GM23338 (cell line): ENCODE results near the gene BCL10. TPM values are rescaled to one million over a fixed set of nuclear protein-coding genes. Genes with fewer than 3 reads are reported as not detected.

Source experiments
- ATAC-seq: fragments of 200-7000 bp; cut with Tn5 transposase; 3 replicates; pipeline ENCODE4 v1.9.1; 2020
- DNase-seq: peaks from one replicate; pipeline ENCODE4 v3.0.0-alpha.2; 2015; ENCODE audit warnings: low spot score
- H2AFZ ChIP-seq: fragments of 200-600 bp; sonication (generic); 2 replicates; pipeline ENCODE4 v1.8.0; 2016; ENCODE audit warnings: antibody characterized with exemption, mild to moderate bottlenecking, moderate library complexity
- H3F3A ChIP-seq: fragments of 200-600 bp; sonication (generic); replicated peaks from 2 replicates; pipeline ENCODE4 v1.8.0; 2017; ENCODE audit warnings: antibody characterized with exemption, mixed run types, low read depth
- H3K27ac ChIP-seq: fragments of 200-600 bp; sonication (generic); 2 replicates; pipeline ENCODE4 v1.6.1; 2016; ENCODE audit warnings: low read depth
- H3K27me3 ChIP-seq: fragments of 200-600 bp; sonication (generic); 2 replicates; pipeline ENCODE4 v1.8.0; 2016; ENCODE audit warnings: mild to moderate bottlenecking, mixed run types, moderate library complexity; ENCODE audit not compliant: insufficient read depth
- H3K36me3 ChIP-seq: fragments of 200-600 bp; sonication (generic); 2 replicates; pipeline ENCODE4 v1.8.0; 2016; ENCODE audit warnings: mild to moderate bottlenecking; ENCODE audit not compliant: insufficient read depth
- H3K4me1 ChIP-seq: fragments of 200-600 bp; sonication (generic); 2 replicates; pipeline ENCODE4 v1.8.0; 2016; ENCODE audit warnings: mild to moderate bottlenecking, moderate library complexity; ENCODE audit not compliant: insufficient read depth
- H3K4me2 ChIP-seq: fragments of 200-600 bp; sonication (generic); 2 replicates; pipeline ENCODE4 v1.7.1; 2017; ENCODE audit warnings: mixed run types
- H3K4me3 ChIP-seq: fragments of 200-600 bp; sonication (generic); 2 replicates; pipeline ENCODE4 v1.6.1; 2016; ENCODE audit warnings: mixed run types
- H3K79me2 ChIP-seq: fragments of 200-600 bp; sonication (generic); replicated peaks from 2 replicates; pipeline ENCODE4 v1.8.0; 2017; ENCODE audit warnings: mild to moderate bottlenecking; ENCODE audit not compliant: insufficient read depth
- H3K9me2 ChIP-seq: fragments of 200-600 bp; sonication (generic); 2 replicates; pipeline ENCODE4 v1.8.0; 2017; ENCODE audit not compliant: insufficient read depth
- H4K20me1 ChIP-seq: fragments of 200-600 bp; sonication (generic); replicated peaks from 2 replicates; pipeline ENCODE4 v1.8.0; 2017; ENCODE audit warnings: mild to moderate bottlenecking; ENCODE audit not compliant: insufficient read depth
- H3K27ac Mint-ChIP-seq: 2 replicates; pipeline ENCODE4 v1.8.0; 2020; ENCODE audit warnings: inconsistent platforms, mild to moderate bottlenecking, moderate library complexity, mixed read lengths
- H3K27me3 Mint-ChIP-seq: 3 replicates; pipeline ENCODE4 v1.8.0; 2022; ENCODE audit warnings: low read depth, mild to moderate bottlenecking, moderate library complexity, mixed read lengths, inconsistent platforms; ENCODE audit not compliant: insufficient read depth, poor library complexity
- H3K36me3 Mint-ChIP-seq: 3 replicates; pipeline ENCODE4 v1.8.0; 2021; ENCODE audit warnings: low read depth, mild to moderate bottlenecking, inconsistent platforms, moderate library complexity, mixed read lengths
- H3K4me1 Mint-ChIP-seq: 3 replicates; pipeline ENCODE4 v1.8.0; 2020; ENCODE audit warnings: mild to moderate bottlenecking, inconsistent platforms, mixed read lengths
- H3K4me3 Mint-ChIP-seq: 3 replicates; pipeline ENCODE4 v1.8.0; 2021; ENCODE audit warnings: moderate library complexity, mild to moderate bottlenecking, inconsistent platforms, mixed read lengths
- H3K9me3 Mint-ChIP-seq: 3 replicates; pipeline ENCODE4 v1.8.0; 2020; ENCODE audit warnings: moderate library complexity, mild to moderate bottlenecking, inconsistent platforms, mixed read lengths
- CREB1 ChIP-seq: fragments of 250-450 bp; sonication (Bioruptor Pico); IDR thresholded peaks from 2 replicates; pipeline ENCODE4 v1.5.0; 2020; ENCODE audit warnings: low read depth, mild to moderate bottlenecking, moderate library complexity
- EZH2phosphoT487 ChIP-seq: fragments of 200-600 bp; sonication (generic); IDR thresholded peaks from one replicate; pipeline ENCODE4 v1.8.1; 2018; ENCODE audit warnings: antibody characterized with exemption; ENCODE audit not compliant: unreplicated experiment
- POLR2AphosphoS5 ChIP-seq: IDR thresholded peaks from 2 replicates; pipeline ENCODE4 v1.6.1; 2016; ENCODE audit warnings: antibody characterized with exemption, low read depth
- REST ChIP-seq: IDR thresholded peaks from one replicate; pipeline ENCODE4 v1.6.1; 2018; ENCODE audit warnings: antibody characterized with exemption; ENCODE audit not compliant: unreplicated experiment
- ZNF114 ChIP-seq: fragments of 250-450 bp; sonication (Bioruptor Pico); IDR thresholded peaks from 2 replicates; pipeline ENCODE4 v1.5.0; 2020; ENCODE audit warnings: mild to moderate bottlenecking, moderate library complexity
- polyA plus RNA-seq: library from polyadenylated mRNA; unstranded; fragments of >200 nt; fragmentation: Nextera tagmentation; extraction: Ambion mirVana; gene quantifications from 2 replicates; pipeline ENCODE4 v1.2.1, GENCODE V29; 2016
- total RNA-seq: library from RNA; depleted of rRNA; stranded (reverse); fragments of >200 nt; shearing (Covaris generic); gene quantifications from 2 replicates; pipeline ENCODE4 v1.2.3, GENCODE V29; 2014
- TF ChIP-seq, protein P1 (sequence below), 2 experiments: fragments of 200-600 bp in 1 of 2; sonication (generic) in 1 of 2; conservative IDR thresholded peaks; 2 replicates each; pipeline versions ENCODE4 v1.5.1 to v1.6.1; 2016 to 2017; ENCODE audit warnings: antibody characterized with exemption in 2 of 2, low read depth in 2 of 2, mild to moderate bottlenecking in 2 of 2, moderate library complexity in 1 of 2

Gene BCL10
- total and polyA plus RNA-seq, 2 experiments from 2014 or later, result 23.1 to 33.7 TPM

GRCh38 chr1:85280636-85281035, 4.2 kb upstream of the BCL10 start:
- H3K9me3 Mint-ChIP-seq, result peaks cover 11% of the 10 kb centered on the region
- H3F3A ChIP-seq, result 0 out of 2 replicates have a peak, but pooled peaks cover 3% of the 10 kb centered on the region
- peaks cover 40% of the 10 kb centered on the region for H3K4me1 Mint-ChIP-seq
- peaks cover 3% of the 10 kb centered on the region for H3K79me2 ChIP-seq
- ATAC-seq, result no peak
- H3K4me3 Mint-ChIP-seq, result no peak overlapping the region
- no peak overlapping the region for H3K4me2 ChIP-seq
- no peak for DNase-seq
- 0 out of 2 replicates have a peak, but pooled peaks cover 5% of the 10 kb centered on the region for H3K9me2 ChIP-seq
- H3K27ac Mint-ChIP-seq, result no peak overlapping the region
- H3K27me3 ChIP-seq, result no peaks in the 10 kb centered on the region
- H2AFZ ChIP-seq, result no peak overlapping the region
- H3K27ac ChIP-seq, result no peak overlapping the region
- H3K36me3 ChIP-seq, result no peaks in the 10 kb centered on the region
- H3K36me3 Mint-ChIP-seq, result no peaks in the 10 kb centered on the region; the same call in 2 of the 3 replicates
- peaks cover 14% of the 10 kb centered on the region for H3K27me3 Mint-ChIP-seq
- peaks cover 13% of the 10 kb centered on the region; the same call in 1 of the 2 replicates for H3K4me1 ChIP-seq
- no peak overlapping the region for H3K4me3 ChIP-seq
- H4K20me1 ChIP-seq, result no peaks in the 10 kb centered on the region
- no peak for TF ChIP-seq POLR2AphosphoS5
- no peak for TF ChIP-seq EZH2phosphoT487
- TF ChIP-seq REST, result no peak
- no peak for TF ChIP-seq CREB1 (CRISPR knock-in tag)
- TF ChIP-seq ZNF114 (CRISPR knock-in tag), result no peak
- TF ChIP-seq, protein P1, sequence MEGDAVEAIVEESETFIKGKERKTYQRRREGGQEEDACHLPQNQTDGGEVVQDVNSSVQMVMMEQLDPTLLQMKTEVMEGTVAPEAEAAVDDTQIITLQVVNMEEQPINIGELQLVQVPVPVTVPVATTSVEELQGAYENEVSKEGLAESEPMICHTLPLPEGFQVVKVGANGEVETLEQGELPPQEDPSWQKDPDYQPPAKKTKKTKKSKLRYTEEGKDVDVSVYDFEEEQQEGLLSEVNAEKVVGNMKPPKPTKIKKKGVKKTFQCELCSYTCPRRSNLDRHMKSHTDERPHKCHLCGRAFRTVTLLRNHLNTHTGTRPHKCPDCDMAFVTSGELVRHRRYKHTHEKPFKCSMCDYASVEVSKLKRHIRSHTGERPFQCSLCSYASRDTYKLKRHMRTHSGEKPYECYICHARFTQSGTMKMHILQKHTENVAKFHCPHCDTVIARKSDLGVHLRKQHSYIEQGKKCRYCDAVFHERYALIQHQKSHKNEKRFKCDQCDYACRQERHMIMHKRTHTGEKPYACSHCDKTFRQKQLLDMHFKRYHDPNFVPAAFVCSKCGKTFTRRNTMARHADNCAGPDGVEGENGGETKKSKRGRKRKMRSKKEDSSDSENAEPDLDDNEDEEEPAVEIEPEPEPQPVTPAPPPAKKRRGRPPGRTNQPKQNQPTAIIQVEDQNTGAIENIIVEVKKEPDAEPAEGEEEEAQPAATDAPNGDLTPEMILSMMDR (conservative IDR thresholded peaks at IDR 0.05; ENCODE audit: low read depth in 2 of 2), result no peak

DNA sequence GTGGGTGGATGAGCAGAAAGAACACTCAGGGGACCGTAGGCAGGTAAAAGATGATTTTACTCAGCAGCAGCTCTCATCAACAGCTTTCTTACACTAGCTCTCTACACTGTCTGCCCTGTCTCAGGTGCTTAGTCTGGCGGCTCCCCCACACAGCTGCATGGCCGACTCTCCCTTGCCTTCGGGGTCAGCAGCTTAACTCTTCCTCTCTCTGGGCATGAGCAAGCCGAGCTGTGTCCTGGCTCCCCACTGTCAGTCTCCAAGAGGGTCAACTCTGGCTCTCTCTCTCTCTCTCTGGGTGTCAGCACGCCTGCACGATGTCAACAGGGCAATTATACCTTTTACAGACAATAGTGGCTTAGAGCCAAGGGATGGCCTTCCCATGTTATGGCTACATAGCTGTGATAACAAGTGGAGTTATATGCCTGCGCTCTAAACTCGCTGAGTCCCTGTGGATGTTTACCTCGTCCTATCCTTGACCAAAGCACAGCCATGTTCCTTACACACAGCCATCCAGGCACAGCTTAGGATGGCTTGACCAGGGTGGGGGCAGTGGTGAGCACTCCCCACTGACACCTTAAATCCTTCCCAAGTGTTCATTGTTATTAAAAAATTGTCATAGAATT, 3.1 kb upstream of the BCL10 start:
- Histone ChIP-seq H2AFZ (peak overlapping the region; percentile 40; the same call in 1 of the 2 replicates), H3K4me1 (peaks cover 19% of the 10 kb centered on the region), H3F3A (0 out of 2 replicates have a peak, but pooled peaks cover 6% of the 10 kb centered on the region), H3K27ac (no peak overlapping the region), H4K20me1 (0 out of 2 replicates have a peak, but pooled peaks cover 3% of the 10 kb centered on the region), H3K4me3 (no peak overlapping the region), H3K4me2 (no peak overlapping the region), H3K36me3 (no peaks in the 10 kb centered on the region), H3K9me2 (0 out of 2 replicates have a peak, but pooled peaks cover 5% of the 10 kb centered on the region), H3K79me2 (peaks cover 14% of the 10 kb centered on the region), H3K27me3 (no peaks in the 10 kb centered on the region)
- Mint-ChIP-seq H3K27ac (peak overlapping the region; percentile 7; the same call in 1 of the 2 replicates), H3K27me3 (peaks cover 14% of the 10 kb centered on the region), H3K4me1 (peaks cover 49% of the 10 kb centered on the region), H3K9me3 (peaks cover 10% of the 10 kb centered on the region), H3K36me3 (no peaks in the 10 kb centered on the region; the same call in 2 of the 3 replicates), H3K4me3 (no peak overlapping the region)
- DNase-seq, result peak; percentile 28
- no peak for ATAC-seq
- no peak for TF ChIP-seq CREB1 (CRISPR knock-in tag)
- TF ChIP-seq, protein P1 (conservative IDR thresholded peaks at IDR 0.05; ENCODE audit: low read depth in 2 of 2), result no peak
